Osteoblast (primary cell): Measurements from ENCODE around the gene IGSF8. TPM values are rescaled to one million over a fixed set of nuclear protein-coding genes. Genes with fewer than 3 reads are reported as not detected.
A peak's percentile ranks its signal among the peaks of the same experiment; 100 is the strongest.

Experiments
- DNase-seq: peaks from one replicate; pipeline ENCODE4 v3.0.0; 2011; ENCODE audit warnings: low spot score, mixed read lengths; ENCODE audit not compliant: insufficient read length; ENCODE audit errors: missing footprints
- H2AFZ ChIP-seq: 2 replicates; pipeline ENCODE4 v1.6.0; 2011; ENCODE audit warnings: mild to moderate bottlenecking, low read length
- H3K27ac ChIP-seq: 2 replicates; pipeline ENCODE4 v1.5.1; 2011; ENCODE audit warnings: mild to moderate bottlenecking, low read depth, low read length, moderate library complexity
- H3K27me3 ChIP-seq: 2 replicates; pipeline ENCODE4 v1.6.0; 2012; ENCODE audit warnings: mild to moderate bottlenecking, control low read depth, inconsistent platforms, low read length, moderate library complexity; ENCODE audit not compliant: insufficient read depth
- H3K36me3 ChIP-seq: 2 replicates; pipeline ENCODE4 v1.5.1; 2011; ENCODE audit warnings: mild to moderate bottlenecking, low read length, control low read depth, moderate library complexity; ENCODE audit not compliant: insufficient read depth
- H3K4me1 ChIP-seq: 2 replicates; pipeline ENCODE4 v1.5.1; 2011; ENCODE audit warnings: mild to moderate bottlenecking, low read length, control low read depth, moderate library complexity; ENCODE audit not compliant: insufficient read depth
- H3K4me2 ChIP-seq: 2 replicates; pipeline ENCODE4 v1.6.0; 2011; ENCODE audit warnings: mild to moderate bottlenecking, low read length; ENCODE audit not compliant: insufficient read depth
- H3K4me3 ChIP-seq: fragments of 200-600 bp; sonication (generic); 3 replicates; pipeline ENCODE4 v1.5.1; 2012; ENCODE audit warnings: mild to moderate bottlenecking, low read length, inconsistent platforms; ENCODE audit not compliant: insufficient read depth
- H3K79me2 ChIP-seq: 2 replicates; pipeline ENCODE4 v1.6.0; 2012; ENCODE audit warnings: mild to moderate bottlenecking, low read length, control low read depth, inconsistent platforms; ENCODE audit not compliant: insufficient read depth
- H3K9me3 ChIP-seq: 2 replicates; pipeline ENCODE4 v1.5.1; 2011; ENCODE audit warnings: low read depth, low read length, control low read depth
- H4K20me1 ChIP-seq: 2 replicates; pipeline ENCODE4 v1.6.0; 2012; ENCODE audit warnings: mild to moderate bottlenecking, low read length, control low read depth; ENCODE audit not compliant: insufficient read depth
- total RNA-seq: library from RNA; depleted of rRNA; stranded (reverse); fragments of >200 nt; gene quantifications from 2 replicates; pipeline ENCODE4 v1.2.3, GENCODE V29; 2012
- TF ChIP-seq, protein P1 (sequence below): IDR thresholded peaks from 2 replicates; pipeline ENCODE4 v1.5.1; 2011; ENCODE audit warnings: mild to moderate bottlenecking, low read depth, low read length, moderate library complexity; ENCODE audit errors: extremely low read depth

Gene IGSF8
- total RNA-seq, 1 donor: 19.9 TPM

DNA sequence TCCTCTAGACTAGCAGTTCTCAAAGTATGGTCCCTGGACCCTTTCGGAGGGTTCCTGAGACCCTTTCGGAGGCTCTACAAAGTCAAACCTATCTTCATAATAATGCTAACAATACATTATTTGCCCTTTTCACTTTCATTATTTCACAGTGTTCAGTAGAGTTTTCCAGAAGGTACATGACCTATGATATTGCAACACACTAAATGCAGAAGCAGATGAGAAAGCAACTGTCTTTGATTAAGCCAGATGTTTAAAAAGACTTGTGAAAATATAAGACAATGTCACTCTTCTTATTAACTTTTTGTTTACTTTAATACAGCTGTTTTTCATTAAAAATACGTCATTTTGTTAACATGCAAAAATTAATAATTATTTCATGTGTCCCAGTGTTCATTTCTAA, 34.3 kb downstream of the IGSF8 start:
- Histone ChIP-seq H3K36me3 (no peaks in the 10 kb centered on the region), H3K4me3 (no peak overlapping the region), H4K20me1 (no peaks in the 10 kb centered on the region), H3K27ac (no peak overlapping the region), H3K4me1 (no peaks in the 10 kb centered on the region), H3K27me3 (peaks cover 65% of the 10 kb centered on the region), H3K9me3 (no peaks in the 10 kb centered on the region), H3K4me2 (no peak overlapping the region), H3K79me2 (no peaks in the 10 kb centered on the region), H2AFZ (no peak overlapping the region)
- peak; percentile 79 for DNase-seq
- TF ChIP-seq, protein P1, sequence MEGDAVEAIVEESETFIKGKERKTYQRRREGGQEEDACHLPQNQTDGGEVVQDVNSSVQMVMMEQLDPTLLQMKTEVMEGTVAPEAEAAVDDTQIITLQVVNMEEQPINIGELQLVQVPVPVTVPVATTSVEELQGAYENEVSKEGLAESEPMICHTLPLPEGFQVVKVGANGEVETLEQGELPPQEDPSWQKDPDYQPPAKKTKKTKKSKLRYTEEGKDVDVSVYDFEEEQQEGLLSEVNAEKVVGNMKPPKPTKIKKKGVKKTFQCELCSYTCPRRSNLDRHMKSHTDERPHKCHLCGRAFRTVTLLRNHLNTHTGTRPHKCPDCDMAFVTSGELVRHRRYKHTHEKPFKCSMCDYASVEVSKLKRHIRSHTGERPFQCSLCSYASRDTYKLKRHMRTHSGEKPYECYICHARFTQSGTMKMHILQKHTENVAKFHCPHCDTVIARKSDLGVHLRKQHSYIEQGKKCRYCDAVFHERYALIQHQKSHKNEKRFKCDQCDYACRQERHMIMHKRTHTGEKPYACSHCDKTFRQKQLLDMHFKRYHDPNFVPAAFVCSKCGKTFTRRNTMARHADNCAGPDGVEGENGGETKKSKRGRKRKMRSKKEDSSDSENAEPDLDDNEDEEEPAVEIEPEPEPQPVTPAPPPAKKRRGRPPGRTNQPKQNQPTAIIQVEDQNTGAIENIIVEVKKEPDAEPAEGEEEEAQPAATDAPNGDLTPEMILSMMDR: no peak

DNA sequence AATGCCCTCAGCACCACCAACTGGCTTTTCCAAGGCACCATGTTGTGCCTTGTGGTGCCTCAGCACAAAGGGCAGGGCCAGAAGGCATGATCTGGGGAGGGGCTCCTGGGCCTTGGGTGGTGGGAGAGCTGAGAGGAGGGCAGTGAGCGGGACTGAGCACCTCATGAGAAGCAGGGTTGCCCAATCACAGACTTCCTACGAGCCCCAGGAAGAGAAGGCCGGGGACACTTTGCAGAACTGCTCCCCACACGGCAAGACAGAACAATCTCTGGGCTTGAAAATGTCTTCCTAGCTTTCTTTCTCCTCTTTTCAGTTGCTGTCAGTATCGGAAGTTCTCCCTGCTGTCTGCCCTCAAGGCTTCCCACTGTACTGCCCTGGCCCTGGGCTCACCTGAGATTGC, 35.2 kb downstream of the IGSF8 start:
- no peaks in the 10 kb centered on the region for H3K9me3 ChIP-seq
- H3K4me3 ChIP-seq: no peak overlapping the region
- DNase-seq: no peak
- TF ChIP-seq, protein P1: no peak
- no peak overlapping the region for H3K4me2 ChIP-seq
- no peak overlapping the region for H2AFZ ChIP-seq
- H3K79me2 ChIP-seq: no peaks in the 10 kb centered on the region
- H3K27ac ChIP-seq: no peak overlapping the region
- no peaks in the 10 kb centered on the region for H4K20me1 ChIP-seq
- H3K36me3 ChIP-seq: no peaks in the 10 kb centered on the region
- peaks cover 55% of the 10 kb centered on the region for H3K27me3 ChIP-seq
- no peaks in the 10 kb centered on the region for H3K4me1 ChIP-seq

DNA sequence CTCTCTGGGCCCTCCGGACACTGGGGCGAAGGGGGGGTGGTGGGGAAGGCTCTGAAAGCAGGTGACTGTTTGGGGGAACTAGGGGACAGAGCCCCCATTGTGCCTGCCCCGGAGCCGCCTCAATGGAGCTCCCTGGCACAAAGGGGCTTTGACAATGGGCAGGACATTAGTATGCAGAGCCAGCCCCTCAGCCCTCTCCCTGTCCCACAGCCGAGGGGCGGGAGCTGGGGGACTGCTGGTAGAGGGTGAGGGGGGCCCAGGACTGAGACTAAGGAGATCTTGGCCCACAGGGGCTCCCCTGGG, 36.2 kb downstream of the IGSF8 start:
- TF ChIP-seq, protein P1: no peak
- no peaks in the 10 kb centered on the region for H3K79me2 ChIP-seq
- DNase-seq: no peak
- no peaks in the 10 kb centered on the region for H3K4me1 ChIP-seq
- no peak overlapping the region for H2AFZ ChIP-seq
- H4K20me1 ChIP-seq: no peaks in the 10 kb centered on the region
- no peaks in the 10 kb centered on the region for H3K36me3 ChIP-seq
- no peak overlapping the region for H3K27ac ChIP-seq
- H3K9me3 ChIP-seq: no peaks in the 10 kb centered on the region
- peaks cover 53% of the 10 kb centered on the region for H3K27me3 ChIP-seq
- H3K4me2 ChIP-seq: no peak overlapping the region
- H3K4me3 ChIP-seq: no peak overlapping the region

DNA sequence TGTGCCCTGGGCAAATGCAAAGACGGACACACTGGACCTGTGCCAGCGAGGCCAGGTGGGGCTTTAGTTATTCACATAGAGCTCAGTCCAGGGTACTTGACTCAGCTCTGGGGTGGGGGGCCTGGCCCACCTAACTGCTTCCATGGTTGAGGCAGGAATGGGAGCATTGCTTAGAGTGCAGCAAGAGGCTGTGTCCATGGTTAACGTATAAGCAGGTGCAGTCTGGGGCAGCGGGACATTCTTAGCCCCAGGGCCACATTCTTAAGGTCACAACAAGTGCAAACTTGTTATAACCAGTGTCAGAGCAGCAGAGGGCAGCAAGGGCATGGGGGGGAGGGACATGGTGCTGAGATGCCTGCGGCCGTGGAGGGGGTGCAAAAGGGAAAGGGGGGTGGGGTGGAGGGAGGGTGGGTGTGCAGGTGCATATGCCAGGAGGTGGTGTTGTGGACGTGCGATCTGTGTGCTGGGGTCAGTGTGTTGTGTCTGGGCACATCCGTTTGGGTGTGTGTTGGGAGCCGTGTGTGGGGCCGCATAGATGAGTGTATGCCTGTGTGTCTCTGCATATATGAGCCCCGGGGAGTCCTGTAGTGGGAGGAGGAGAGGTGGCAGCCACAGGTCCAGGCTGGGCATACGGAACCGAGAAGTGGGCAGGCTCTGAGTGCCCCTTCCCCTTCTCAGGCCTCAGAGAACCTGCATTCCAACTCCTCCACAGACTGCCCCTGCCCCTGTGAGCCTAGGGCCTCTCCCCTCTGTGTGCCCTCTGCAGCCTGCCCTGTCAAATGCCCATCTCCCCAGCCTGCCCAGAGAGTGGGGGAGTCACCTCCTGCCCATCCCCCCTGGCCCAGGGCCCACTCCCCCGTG, 36.8 kb downstream of the IGSF8 start:
- no peak overlapping the region for H3K4me3 ChIP-seq
- H3K9me3 ChIP-seq: no peaks in the 10 kb centered on the region
- no peaks in the 10 kb centered on the region for H3K4me1 ChIP-seq
- H3K36me3 ChIP-seq: no peaks in the 10 kb centered on the region
- TF ChIP-seq, protein P1: no peak
- H3K4me2 ChIP-seq: no peak overlapping the region
- no peaks in the 10 kb centered on the region for H4K20me1 ChIP-seq
- DNase-seq: peak; percentile 58
- no peak overlapping the region for H2AFZ ChIP-seq
- no peaks in the 10 kb centered on the region for H3K79me2 ChIP-seq
- no peak overlapping the region for H3K27ac ChIP-seq
- H3K27me3 ChIP-seq: peaks cover 51% of the 10 kb centered on the region
